ENCODE results near the gene CCDC171.

- TF ChIP-seq, protein P1, sequence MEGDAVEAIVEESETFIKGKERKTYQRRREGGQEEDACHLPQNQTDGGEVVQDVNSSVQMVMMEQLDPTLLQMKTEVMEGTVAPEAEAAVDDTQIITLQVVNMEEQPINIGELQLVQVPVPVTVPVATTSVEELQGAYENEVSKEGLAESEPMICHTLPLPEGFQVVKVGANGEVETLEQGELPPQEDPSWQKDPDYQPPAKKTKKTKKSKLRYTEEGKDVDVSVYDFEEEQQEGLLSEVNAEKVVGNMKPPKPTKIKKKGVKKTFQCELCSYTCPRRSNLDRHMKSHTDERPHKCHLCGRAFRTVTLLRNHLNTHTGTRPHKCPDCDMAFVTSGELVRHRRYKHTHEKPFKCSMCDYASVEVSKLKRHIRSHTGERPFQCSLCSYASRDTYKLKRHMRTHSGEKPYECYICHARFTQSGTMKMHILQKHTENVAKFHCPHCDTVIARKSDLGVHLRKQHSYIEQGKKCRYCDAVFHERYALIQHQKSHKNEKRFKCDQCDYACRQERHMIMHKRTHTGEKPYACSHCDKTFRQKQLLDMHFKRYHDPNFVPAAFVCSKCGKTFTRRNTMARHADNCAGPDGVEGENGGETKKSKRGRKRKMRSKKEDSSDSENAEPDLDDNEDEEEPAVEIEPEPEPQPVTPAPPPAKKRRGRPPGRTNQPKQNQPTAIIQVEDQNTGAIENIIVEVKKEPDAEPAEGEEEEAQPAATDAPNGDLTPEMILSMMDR (IDR thresholded peaks at IDR 0.05) = no peak
- TF ChIP-seq POLR2A (IDR thresholded peaks at IDR 0.05) (no peak), POLR2AphosphoS5 (IDR thresholded peaks at IDR 0.05; ENCODE audit: insufficient read depth in 1 of 2, low read depth in 1 of 2) (no peak)
Observed at GRCh38 chr9:15967068-15967467, 414.2 kb downstream of the CCDC171 start.
